Erythroblast (primary cell): ENCODE results near the gene CDK18.

Experiments
- GATA1 ChIP-seq: IDR thresholded peaks from 2 replicates; pipeline ENCODE4 v1.6.1; 2011; ENCODE audit warnings: low read depth, mild to moderate bottlenecking, control low read depth, low read length, moderate library complexity
- POLR2A ChIP-seq: IDR thresholded peaks from 2 replicates; pipeline ENCODE4 v1.6.1; 2011; ENCODE audit warnings: mild to moderate bottlenecking, low read length

- TF ChIP-seq POLR2A, result no peak
- TF ChIP-seq GATA1, result no peak
Measured at GRCh38 chr1:205454903-205455335, 49.5 kb upstream of the CDK18 start.
